Colonic mucosa (tissue), 4 donors: Measurements from ENCODE around the gene LIM2. TPM values are rescaled to one million over a fixed set of nuclear protein-coding genes. Genes with fewer than 3 reads are reported as not detected.
"Not testable (repeated sequence)": the region's sequence is repeated elsewhere in the genome, so short reads cannot be mapped to it uniquely, and the experiment has no call there.

Source experiments
- DNase-seq: peaks from one replicate; pipeline ENCODE4 v3.0.0-alpha.2; 2020
- H3K27ac ChIP-seq: fragments of 200-600 bp; one replicate; pipeline ENCODE4 v1.8.0; 2021
- H3K27me3 ChIP-seq: fragments of 200-600 bp; one replicate; pipeline ENCODE4 v1.8.0; 2021
- H3K36me3 ChIP-seq: fragments of 200-600 bp; one replicate; pipeline ENCODE4 v1.8.0; 2021
- H3K4me1 ChIP-seq: fragments of 200-600 bp; one replicate; pipeline ENCODE4 v1.8.0; 2021; ENCODE audit warnings: mild to moderate bottlenecking
- H3K4me3 ChIP-seq: fragments of 200-600 bp; one replicate; pipeline ENCODE4 v1.8.0; 2021
- H3K9ac ChIP-seq, 2 donors: one replicate each; pipeline ENCODE4 v1.7.0; 2013; ENCODE audit warnings: control low read depth in 2 of 2, low read depth in 2 of 2, low read length in 2 of 2
- H3K9me3 ChIP-seq: fragments of 200-600 bp; one replicate; pipeline ENCODE4 v1.8.0; 2021
- CTCF ChIP-seq: fragments of 200-600 bp; IDR thresholded peaks from one replicate; pipeline ENCODE4 v1.8.0; 2022; ENCODE audit warnings: antibody characterized with exemption, mild to moderate bottlenecking
- intact Hi-C: fragments of 100-400 bp; cut with DNase I; formaldehyde crosslinking; loops from one replicate; pipeline ENCODE4 v1.14.1; 2022
- total RNA-seq, 2 donors: library from RNA; stranded (reverse); fragmentation: NEBNext Ultra II Directional in 1 of 2; extraction: Animal tissue kit (Norgen Biotek cat#: 25700) in 1 of 2; gene quantifications; one replicate each; pipeline ENCODE4 v1.2.1, GENCODE V29; 2021
- donor health status: healthy.
- donor health status: DM: no; HTN: no; CAD: no.
- donor health status: DM: no; HTN: no; CAD: no.

Gene LIM2
- total RNA-seq, 2 donors from 2014 or later, result not detected

DNA sequence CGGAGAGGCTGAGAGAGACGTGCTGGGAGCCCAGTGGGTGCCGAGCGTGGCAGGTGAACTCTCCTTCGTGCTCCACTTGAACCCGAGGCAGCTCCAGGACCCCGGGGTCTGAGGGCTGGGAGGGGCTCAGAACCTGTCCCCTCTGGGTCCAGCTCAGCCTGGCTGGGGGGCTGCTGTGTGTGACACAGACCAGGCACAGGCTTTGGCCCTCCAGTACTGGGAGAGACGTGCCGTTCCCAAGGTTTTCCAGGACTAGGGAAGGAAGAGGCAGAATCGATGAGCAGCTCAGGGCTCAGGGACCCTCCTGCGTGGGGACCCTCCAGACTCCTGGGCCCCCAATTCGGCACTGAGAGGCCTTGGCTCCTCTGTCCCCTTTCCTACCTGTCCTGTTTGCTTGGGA, 27.4 kb upstream of the LIM2 start:
- Histone ChIP-seq H3K4me1 (no peaks in the 10 kb centered on the region), H3K9me3 (no peaks in the 10 kb centered on the region), H3K27me3 (no peaks in the 10 kb centered on the region), H3K36me3 (no peaks in the 10 kb centered on the region), H3K4me3 (no peak overlapping the region), H3K9ac (no peak overlapping the region), H3K27ac (no peak overlapping the region)
- TF ChIP-seq CTCF, result no peak
- no peak for DNase-seq
- intact Hi-C loops, result no loop called here

DNA sequence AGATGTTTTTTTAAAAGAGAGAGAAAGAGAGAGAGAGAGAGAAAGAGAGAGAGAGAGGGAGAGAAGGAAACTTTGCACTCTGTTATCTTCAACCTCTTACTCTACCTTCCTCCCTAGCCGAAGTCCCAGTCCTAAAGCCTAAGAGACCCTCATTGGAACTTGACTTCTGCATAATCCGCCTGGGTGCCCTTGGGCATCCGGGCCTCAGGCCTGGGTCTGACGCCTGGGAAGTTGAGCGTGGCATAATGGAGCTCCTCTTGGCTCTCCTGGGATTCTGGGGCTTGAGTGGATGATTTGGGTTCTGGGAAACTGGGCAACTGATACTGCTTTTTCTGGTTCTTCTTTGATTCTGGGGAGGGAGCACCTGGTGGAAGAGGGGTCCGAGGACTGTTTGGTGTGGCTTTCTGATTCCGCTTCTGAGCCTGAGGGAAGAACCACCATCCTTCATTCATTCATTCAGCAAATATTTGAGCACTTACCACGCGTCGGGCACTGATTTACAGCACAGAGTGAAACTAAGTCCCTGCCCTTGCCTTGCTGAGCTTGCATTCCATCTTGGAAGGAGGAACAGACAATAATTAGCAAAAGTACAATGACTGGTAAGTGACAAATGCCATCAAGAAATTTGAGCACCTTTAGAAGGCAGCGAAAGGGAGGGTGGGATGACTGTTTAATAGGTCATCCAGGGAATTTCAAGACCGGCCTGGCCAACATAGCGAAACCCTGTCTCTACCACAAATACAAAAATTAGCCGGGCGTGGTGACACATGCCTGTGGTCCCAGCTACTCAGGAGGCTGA, 23.4 kb upstream of the LIM2 start:
- no peak for DNase-seq
- intact Hi-C loops, result no loop called here
- no peaks in the 10 kb centered on the region for H3K4me1 ChIP-seq
- no peaks in the 10 kb centered on the region for H3K27me3 ChIP-seq
- H3K9ac ChIP-seq, result no peak overlapping the region
- no peaks in the 10 kb centered on the region for H3K36me3 ChIP-seq
- H3K9me3 ChIP-seq, result no peaks in the 10 kb centered on the region
- H3K27ac ChIP-seq, result no peak overlapping the region
- TF ChIP-seq CTCF, result no peak
- no peak overlapping the region for H3K4me3 ChIP-seq

DNA sequence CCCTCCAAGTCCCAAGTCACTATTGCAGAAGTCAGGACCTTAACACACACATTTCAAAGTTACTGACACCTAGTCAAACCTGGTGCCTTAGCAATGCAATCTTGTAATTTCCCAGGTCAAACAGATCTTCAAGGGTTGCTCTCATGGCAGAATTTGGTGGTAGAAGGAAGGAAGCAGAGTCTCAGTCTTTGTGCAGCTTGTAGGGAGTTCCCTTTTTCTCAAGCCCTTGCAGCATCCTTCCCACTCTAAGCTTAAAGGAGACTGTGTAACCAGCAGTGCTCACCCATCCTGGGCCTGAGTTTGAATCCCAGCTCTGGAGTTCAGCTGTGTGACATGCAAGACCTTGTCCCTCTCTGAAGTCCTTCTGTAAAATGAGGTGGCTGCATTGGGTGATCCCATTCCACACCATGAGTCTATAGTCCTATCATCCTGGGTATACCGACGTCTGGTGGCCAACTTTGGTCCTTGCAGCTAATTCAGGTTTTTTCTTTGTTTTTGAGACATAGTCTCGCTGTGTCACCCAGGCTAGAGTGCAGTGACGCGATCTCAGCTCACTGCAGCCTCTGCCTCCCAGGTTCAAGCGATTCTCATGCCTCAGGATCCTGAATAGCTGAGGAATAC, 19.8 kb upstream of the LIM2 start:
- DNase-seq, result no peak
- H3K36me3 ChIP-seq, result no peaks in the 10 kb centered on the region
- no peak overlapping the region for H3K27ac ChIP-seq
- no peak overlapping the region for H3K9ac ChIP-seq
- no peaks in the 10 kb centered on the region for H3K4me1 ChIP-seq
- peak; percentile 43 for TF ChIP-seq CTCF
- H3K27me3 ChIP-seq, result no peaks in the 10 kb centered on the region
- no peak overlapping the region for H3K4me3 ChIP-seq
- H3K9me3 ChIP-seq, result no peaks in the 10 kb centered on the region
- intact Hi-C loops, result loop anchor here (5.0 kb wide), 1 partner anchor 70 kb away; no protein-coding TSS in a partner anchor

DNA sequence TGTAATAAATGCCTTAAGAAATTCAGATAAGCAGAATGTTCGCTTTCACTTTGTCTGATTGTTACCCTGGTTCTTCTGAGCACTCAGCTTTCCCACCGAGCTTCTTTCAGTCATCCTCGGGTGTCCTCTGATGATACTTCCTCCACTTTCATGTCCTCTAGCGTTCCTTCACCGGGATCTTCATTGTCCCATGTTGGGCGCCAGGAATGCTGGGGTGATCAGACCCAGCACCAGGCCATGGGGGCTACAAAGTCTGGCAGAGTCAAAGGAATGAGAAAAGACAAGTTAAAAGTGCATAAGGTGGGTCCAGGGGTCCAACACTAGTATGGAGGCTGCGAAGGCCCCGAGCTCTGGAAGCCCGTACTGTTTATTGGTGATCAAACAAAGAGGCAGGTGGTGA, 14.3 kb upstream of the LIM2 start:
- Histone ChIP-seq H3K9me3 (no peaks in the 10 kb centered on the region), H3K9ac (no peak overlapping the region), H3K36me3 (no peaks in the 10 kb centered on the region), H3K4me1 (no peaks in the 10 kb centered on the region), H3K27me3 (no peaks in the 10 kb centered on the region), H3K4me3 (no peak overlapping the region), H3K27ac (no peak overlapping the region)
- no peak for DNase-seq
- intact Hi-C loops, result no loop called here
- no peak for TF ChIP-seq CTCF

DNA sequence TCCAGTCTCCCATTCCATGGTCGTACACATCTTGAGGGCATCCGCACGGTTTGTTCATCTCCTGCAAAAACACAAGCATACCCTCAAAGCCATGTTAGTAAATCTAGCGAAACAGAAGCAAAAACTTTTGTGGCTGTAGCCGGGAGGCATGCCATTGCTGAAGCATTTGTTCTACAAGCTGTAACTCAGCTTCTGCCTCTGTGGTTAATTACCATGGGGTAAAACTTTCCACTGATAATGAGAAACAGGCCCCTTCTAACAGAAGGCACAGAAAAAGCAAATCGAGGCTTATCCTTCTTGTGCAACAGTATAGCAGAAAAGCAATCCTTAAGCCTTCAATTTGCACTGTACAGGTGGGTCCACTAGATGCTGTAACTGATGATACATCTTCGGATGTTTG, 12.2 kb upstream of the LIM2 start:
- H3K9ac ChIP-seq, H3K27ac ChIP-seq, DNase-seq, H3K4me1 ChIP-seq, H3K27me3 ChIP-seq, H3K4me3 ChIP-seq, H3K9me3 ChIP-seq, intact Hi-C loops, H3K36me3 ChIP-seq: not testable (repeated sequence)

GRCh38 chr19:51399231-51399630, 11.5 kb upstream of the LIM2 start:
- intact Hi-C loops, result no loop called here
- no peak for DNase-seq
- H3K27me3 ChIP-seq, result no peaks in the 10 kb centered on the region
- no peaks in the 10 kb centered on the region for H3K36me3 ChIP-seq
- no peak overlapping the region for H3K27ac ChIP-seq
- TF ChIP-seq CTCF, result no peak
- no peaks in the 10 kb centered on the region for H3K9me3 ChIP-seq
- no peak overlapping the region for H3K4me3 ChIP-seq
- no peak overlapping the region for H3K9ac ChIP-seq
- H3K4me1 ChIP-seq, result peaks cover 6% of the 10 kb centered on the region
